ENCODE results near the gene PDE4D.

The PDE4D gene

GRCh38 chr5:59348189-59348588 is 545.3 kb downstream of the PDE4D start:
- TF ChIP-seq, protein P1, sequence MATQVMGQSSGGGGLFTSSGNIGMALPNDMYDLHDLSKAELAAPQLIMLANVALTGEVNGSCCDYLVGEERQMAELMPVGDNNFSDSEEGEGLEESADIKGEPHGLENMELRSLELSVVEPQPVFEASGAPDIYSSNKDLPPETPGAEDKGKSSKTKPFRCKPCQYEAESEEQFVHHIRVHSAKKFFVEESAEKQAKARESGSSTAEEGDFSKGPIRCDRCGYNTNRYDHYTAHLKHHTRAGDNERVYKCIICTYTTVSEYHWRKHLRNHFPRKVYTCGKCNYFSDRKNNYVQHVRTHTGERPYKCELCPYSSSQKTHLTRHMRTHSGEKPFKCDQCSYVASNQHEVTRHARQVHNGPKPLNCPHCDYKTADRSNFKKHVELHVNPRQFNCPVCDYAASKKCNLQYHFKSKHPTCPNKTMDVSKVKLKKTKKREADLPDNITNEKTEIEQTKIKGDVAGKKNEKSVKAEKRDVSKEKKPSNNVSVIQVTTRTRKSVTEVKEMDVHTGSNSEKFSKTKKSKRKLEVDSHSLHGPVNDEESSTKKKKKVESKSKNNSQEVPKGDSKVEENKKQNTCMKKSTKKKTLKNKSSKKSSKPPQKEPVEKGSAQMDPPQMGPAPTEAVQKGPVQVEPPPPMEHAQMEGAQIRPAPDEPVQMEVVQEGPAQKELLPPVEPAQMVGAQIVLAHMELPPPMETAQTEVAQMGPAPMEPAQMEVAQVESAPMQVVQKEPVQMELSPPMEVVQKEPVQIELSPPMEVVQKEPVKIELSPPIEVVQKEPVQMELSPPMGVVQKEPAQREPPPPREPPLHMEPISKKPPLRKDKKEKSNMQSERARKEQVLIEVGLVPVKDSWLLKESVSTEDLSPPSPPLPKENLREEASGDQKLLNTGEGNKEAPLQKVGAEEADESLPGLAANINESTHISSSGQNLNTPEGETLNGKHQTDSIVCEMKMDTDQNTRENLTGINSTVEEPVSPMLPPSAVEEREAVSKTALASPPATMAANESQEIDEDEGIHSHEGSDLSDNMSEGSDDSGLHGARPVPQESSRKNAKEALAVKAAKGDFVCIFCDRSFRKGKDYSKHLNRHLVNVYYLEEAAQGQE (IDR thresholded peaks at IDR 0.05; ENCODE audit: insufficient read depth in 1 of 2, low read depth in 2 of 2, low read length in 2 of 2) = no peak
- TF ChIP-seq POLR2AphosphoS5 (IDR thresholded peaks at IDR 0.05; ENCODE audit: low read depth, low read length) (no peak), FOXP2 (optimal IDR thresholded peaks at IDR 0.05; ENCODE audit: borderline replicate concordance, extremely low read depth, extremely low read length, insufficient read depth) (no peak), SIN3A (IDR thresholded peaks at IDR 0.05; ENCODE audit: borderline replicate concordance, insufficient read depth, low read length) (no peak), TAF1 (IDR thresholded peaks at IDR 0.05; ENCODE audit: borderline replicate concordance, insufficient read depth, low read length) (no peak)

DNA sequence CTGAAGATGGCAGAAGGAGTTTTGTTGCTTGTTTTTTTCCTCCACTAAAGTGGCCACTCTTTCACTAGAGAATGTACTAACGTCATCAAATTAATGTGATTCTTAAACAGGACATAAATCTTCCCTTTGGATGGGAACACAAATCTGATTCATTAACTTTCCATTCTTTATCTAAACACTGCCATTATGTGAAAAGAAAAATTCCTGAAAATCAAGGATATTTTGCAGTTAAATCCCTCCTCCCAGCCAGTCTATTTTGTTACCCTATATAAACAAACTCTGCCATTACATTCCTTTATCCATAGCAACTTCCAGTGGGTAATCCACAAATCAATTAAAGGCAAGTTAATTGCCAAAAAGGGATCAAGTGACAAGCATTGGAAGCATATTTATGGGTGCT is 546.5 kb downstream of the PDE4D start:
- TF ChIP-seq, protein P1 (IDR thresholded peaks at IDR 0.05; ENCODE audit: insufficient read depth in 1 of 2, low read depth in 2 of 2, low read length in 2 of 2) = no peak

DNA sequence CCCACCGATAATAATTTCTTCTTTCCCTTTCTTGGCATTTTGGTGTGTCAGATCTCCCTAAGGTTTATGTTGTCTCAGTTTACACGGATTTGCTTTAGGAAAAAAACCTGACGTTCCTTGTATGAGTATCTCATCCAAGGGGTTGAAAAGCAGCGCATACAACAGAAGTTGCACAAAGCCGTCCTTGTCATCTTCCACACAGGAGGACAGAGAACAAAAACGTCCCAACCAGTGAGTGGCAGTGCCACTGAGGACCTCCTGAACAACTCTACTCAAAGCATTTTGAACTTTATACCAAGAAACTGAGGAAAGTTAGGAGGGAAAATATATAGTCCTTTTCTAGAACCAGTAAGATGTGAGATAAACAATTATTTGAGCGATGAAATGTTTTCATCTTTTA is 547.0 kb downstream of the PDE4D start:
- TF ChIP-seq SIN3A (IDR thresholded peaks at IDR 0.05; ENCODE audit: borderline replicate concordance, insufficient read depth, low read length) (no peak), FOXP2 (optimal IDR thresholded peaks at IDR 0.05; ENCODE audit: borderline replicate concordance, extremely low read depth, extremely low read length, insufficient read depth) (no peak), TAF1 (IDR thresholded peaks at IDR 0.05; ENCODE audit: borderline replicate concordance, insufficient read depth, low read length) (no peak), POLR2AphosphoS5 (IDR thresholded peaks at IDR 0.05; ENCODE audit: low read depth, low read length) (no peak)
- TF ChIP-seq, protein P1 (IDR thresholded peaks at IDR 0.05; ENCODE audit: insufficient read depth in 1 of 2, low read depth in 2 of 2, low read length in 2 of 2) = no peak

GRCh38 chr5:59342181-59342580 is 551.3 kb downstream of the PDE4D start:
- TF ChIP-seq POLR2AphosphoS5 (IDR thresholded peaks at IDR 0.05; ENCODE audit: low read depth, low read length) (no peak), FOXP2 (optimal IDR thresholded peaks at IDR 0.05; ENCODE audit: borderline replicate concordance, extremely low read depth, extremely low read length, insufficient read depth) (no peak), TAF1 (IDR thresholded peaks at IDR 0.05; ENCODE audit: borderline replicate concordance, insufficient read depth, low read length) (no peak), SIN3A (IDR thresholded peaks at IDR 0.05; ENCODE audit: borderline replicate concordance, insufficient read depth, low read length) (no peak)
- TF ChIP-seq, protein P1 (IDR thresholded peaks at IDR 0.05; ENCODE audit: insufficient read depth in 1 of 2, low read depth in 2 of 2, low read length in 2 of 2) = no peak

GRCh38 chr5:59341760-59342159 is 551.8 kb downstream of the PDE4D start:
- TF ChIP-seq, protein P1 (IDR thresholded peaks at IDR 0.05; ENCODE audit: insufficient read depth in 1 of 2, low read depth in 2 of 2, low read length in 2 of 2) = no peak
- TF ChIP-seq FOXP2 (optimal IDR thresholded peaks at IDR 0.05; ENCODE audit: borderline replicate concordance, extremely low read depth, extremely low read length, insufficient read depth) (no peak), TAF1 (IDR thresholded peaks at IDR 0.05; ENCODE audit: borderline replicate concordance, insufficient read depth, low read length) (no peak), POLR2AphosphoS5 (IDR thresholded peaks at IDR 0.05; ENCODE audit: low read depth, low read length) (no peak), SIN3A (IDR thresholded peaks at IDR 0.05; ENCODE audit: borderline replicate concordance, insufficient read depth, low read length) (no peak)
